Fibroblast of peridontal ligament (primary cell): ENCODE data around the gene FXYD7.

ENCODE experiments used
- DNase-seq: peaks from one replicate; pipeline ENCODE4 v3.0.0-alpha.2; 2010; ENCODE audit errors: extremely low read depth

The FXYD7 gene

GRCh38 chr19:35110974-35111373 lies 32.1 kb upstream of the FXYD7 start:
- no peak for DNase-seq

GRCh38 chr19:35112995-35113688 lies 29.9 kb upstream of the FXYD7 start:
- DNase-seq, result no peak

- peak; percentile 59 for DNase-seq
Observed at GRCh38 chr19:35114353-35115176, 28.5 kb upstream of the FXYD7 start.

GRCh38 chr19:35115177-35115951 lies 27.7 kb upstream of the FXYD7 start, which contains the start of gene FXYD3:
Gene FXYD3, plus strand, starts transcription at chr19:35115823. Its CDS starts 3,554 bp downstream, at chr19:35119377.
- DNase-seq, result no peak

- DNase-seq, result no peak
Observed at GRCh38 chr19:35116072-35116801, 26.8 kb upstream of the FXYD7 start.

GRCh38 chr19:35117116-35117515 lies 25.9 kb upstream of the FXYD7 start:
- DNase-seq, result no peak

GRCh38 chr19:35117799-35118198 lies 25.3 kb upstream of the FXYD7 start:
- no peak for DNase-seq

- no peak for DNase-seq
Observed at GRCh38 chr19:35118268-35119020, 24.6 kb upstream of the FXYD7 start.

- DNase-seq, result no peak
Observed at GRCh38 chr19:35119091-35119490, 24.0 kb upstream of the FXYD7 start.

GRCh38 chr19:35119578-35120155 lies 23.4 kb upstream of the FXYD7 start:
- DNase-seq, result no peak

GRCh38 chr19:35120492-35120891 lies 22.6 kb upstream of the FXYD7 start:
- DNase-seq, result peak; percentile 91

- peak; percentile 18 for DNase-seq
Observed at GRCh38 chr19:35120898-35121297, 22.2 kb upstream of the FXYD7 start.

GRCh38 chr19:35122687-35123551 lies 20.1 kb upstream of the FXYD7 start:
- no peak for DNase-seq

- DNase-seq, result peak; percentile 61
Observed at GRCh38 chr19:35123573-35123972, 19.5 kb upstream of the FXYD7 start.

- DNase-seq, result peak; percentile 92
Observed at GRCh38 chr19:35124098-35125060, 18.7 kb upstream of the FXYD7 start.

GRCh38 chr19:35125270-35125717 lies 17.8 kb upstream of the FXYD7 start:
- DNase-seq, result no peak

GRCh38 chr19:35125749-35126623 lies 17.1 kb upstream of the FXYD7 start:
- no peak for DNase-seq
